Stimulated activated CD4-positive, alpha-beta T cell treated with anti-CD3 and anti-CD28 coated beads, Interleukin-4, amount 100 ng/mL, for 48 hours (primary cell): ENCODE measurements around the gene DMD.

Source experiments
- DNase-seq, 2 donors: peaks; one replicate each; pipeline ENCODE4 v3.0.0-alpha.2; 2020; ENCODE audit warnings: low read depth in 2 of 2

The DMD gene

GRCh38 chrX:31355206-31355955 lies 1856.0 kb downstream of the DMD start:
- no peak for DNase-seq

GRCh38 chrX:31353095-31353494 lies 1858.3 kb downstream of the DMD start:
- no peak for DNase-seq

GRCh38 chrX:31350808-31351074 lies 1860.6 kb downstream of the DMD start:
- DNase-seq, result no peak

GRCh38 chrX:31349515-31349914 lies 1861.8 kb downstream of the DMD start:
- no peak for DNase-seq

GRCh38 chrX:31340587-31340986 lies 1870.8 kb downstream of the DMD start:
- no peak for DNase-seq

GRCh38 chrX:31338991-31339350 lies 1872.4 kb downstream of the DMD start:
- DNase-seq, result no peak

GRCh38 chrX:31337332-31337731 lies 1874.0 kb downstream of the DMD start:
- no peak for DNase-seq

GRCh38 chrX:31336419-31336818 lies 1874.9 kb downstream of the DMD start:
- DNase-seq, result no peak

- DNase-seq, result no peak
Measured at GRCh38 chrX:31334997-31335396, 1876.4 kb downstream of the DMD start.

GRCh38 chrX:31333165-31333831 lies 1878.1 kb downstream of the DMD start:
- DNase-seq, result no peak

- no peak for DNase-seq
Measured at GRCh38 chrX:31331928-31332327, 1879.4 kb downstream of the DMD start.

GRCh38 chrX:31331015-31331414 lies 1880.3 kb downstream of the DMD start:
- no peak for DNase-seq

GRCh38 chrX:31329298-31329697 lies 1882.1 kb downstream of the DMD start:
- no peak for DNase-seq

- no peak for DNase-seq
Measured at GRCh38 chrX:31323658-31324057, 1887.7 kb downstream of the DMD start.

- no peak for DNase-seq
Measured at GRCh38 chrX:31320740-31321139, 1890.6 kb downstream of the DMD start.

GRCh38 chrX:31319586-31319985 lies 1891.8 kb downstream of the DMD start:
- no peak for DNase-seq

GRCh38 chrX:31318866-31319265 lies 1892.5 kb downstream of the DMD start:
- no peak for DNase-seq

- DNase-seq, result no peak
Measured at GRCh38 chrX:31316340-31316991, 1894.9 kb downstream of the DMD start.

- no peak for DNase-seq
Measured at GRCh38 chrX:31314921-31315320, 1896.4 kb downstream of the DMD start.

GRCh38 chrX:31307952-31308351 lies 1903.4 kb downstream of the DMD start:
- DNase-seq, result no peak

GRCh38 chrX:31302573-31303075 lies 1908.7 kb downstream of the DMD start:
- no peak for DNase-seq

GRCh38 chrX:31301941-31302340 lies 1909.4 kb downstream of the DMD start:
- DNase-seq, result no peak

GRCh38 chrX:31301203-31301602 lies 1910.1 kb downstream of the DMD start:
- DNase-seq, result no peak
